Measurements from ENCODE around the gene FYTTD1.

The FYTTD1 gene

DNA sequence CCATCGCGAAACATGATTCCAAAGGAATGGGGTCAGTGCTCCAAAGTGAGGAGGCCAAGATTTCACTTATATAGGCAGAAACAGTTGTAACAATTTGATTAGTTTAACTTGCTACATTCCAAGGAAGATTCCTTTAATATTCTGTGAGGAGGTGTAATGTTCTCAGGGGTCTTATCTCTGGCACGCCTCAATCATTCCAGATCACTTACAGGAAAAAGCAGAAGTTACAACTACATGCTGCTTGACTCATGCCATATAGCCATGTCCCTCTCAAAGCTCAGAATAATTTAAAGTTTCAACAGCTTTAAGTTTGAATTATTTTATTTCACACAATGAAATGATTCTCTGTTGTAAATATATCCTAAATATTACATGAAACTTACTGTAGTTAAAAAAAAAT is 3.5 kb upstream of the FYTTD1 start:
- H3K18ac ChIP-seq (ENCODE audit: low read depth in 1 of 2, low read length in 2 of 2): no peak overlapping the region
- no peak overlapping the region for H2BK5ac ChIP-seq (ENCODE audit: low read depth, low read length, poor library complexity, severe bottlenecking)
- H4K91ac ChIP-seq (ENCODE audit: low read length): no peak overlapping the region
- H3K4ac ChIP-seq (ENCODE audit: low read depth in 1 of 2, low read length in 2 of 2): no peak overlapping the region
- DNase-seq: no peak
- no peak overlapping the region for H2AK5ac ChIP-seq (ENCODE audit: low read length, severe bottlenecking)
- no peaks in the 10 kb centered on the region for H3K27me3 ChIP-seq (ENCODE audit: control insufficient read depth in 1 of 2, insufficient read depth in 1 of 2, low read length in 2 of 2)
- H2BK120ac ChIP-seq (ENCODE audit: low read depth, low read length): no peak overlapping the region
- no peak overlapping the region for H3K9ac ChIP-seq (ENCODE audit: low read length)
- H2BK15ac ChIP-seq (ENCODE audit: low read depth, poor library complexity, severe bottlenecking): no peak overlapping the region
- no peak overlapping the region for H2AFZ ChIP-seq (ENCODE audit: low read depth, low read length)
- 100% methylated on average over 1 of the region's 3 CpGs for WGBS
- H3K4me3 ChIP-seq (ENCODE audit: insufficient read depth in 1 of 2, low read depth in 1 of 2, low read length in 2 of 2): no peak overlapping the region
- no peaks in the 10 kb centered on the region for H3K9me3 ChIP-seq (ENCODE audit: control insufficient read depth, low read length)
- no peak overlapping the region for H4K8ac ChIP-seq (ENCODE audit: low read length)
- peaks cover under 1% of the 10 kb centered on the region for H3K4me1 ChIP-seq (ENCODE audit: control insufficient read depth, insufficient read depth, low read depth, low read length)
- no peaks in the 10 kb centered on the region for H3K79me1 ChIP-seq (replicated peaks; ENCODE audit: low read length, poor library complexity, severe bottlenecking)
- no peak overlapping the region for H3K4me2 ChIP-seq (ENCODE audit: low read length, poor library complexity, severe bottlenecking)
- H2BK12ac ChIP-seq (ENCODE audit: low read length in 2 of 2): no peak overlapping the region
- H3K23ac ChIP-seq (ENCODE audit: low read length in 2 of 2): no peak overlapping the region
- no peak overlapping the region for H3K27ac ChIP-seq (ENCODE audit: low read length, poor library complexity, severe bottlenecking)
- H3K14ac ChIP-seq (ENCODE audit: low read length in 2 of 2): no peak overlapping the region
- no peaks in the 10 kb centered on the region for H3K36me3 ChIP-seq (ENCODE audit: control insufficient read depth in 1 of 2, insufficient read depth in 2 of 2, low read depth in 1 of 2, low read length in 2 of 2)

DNA sequence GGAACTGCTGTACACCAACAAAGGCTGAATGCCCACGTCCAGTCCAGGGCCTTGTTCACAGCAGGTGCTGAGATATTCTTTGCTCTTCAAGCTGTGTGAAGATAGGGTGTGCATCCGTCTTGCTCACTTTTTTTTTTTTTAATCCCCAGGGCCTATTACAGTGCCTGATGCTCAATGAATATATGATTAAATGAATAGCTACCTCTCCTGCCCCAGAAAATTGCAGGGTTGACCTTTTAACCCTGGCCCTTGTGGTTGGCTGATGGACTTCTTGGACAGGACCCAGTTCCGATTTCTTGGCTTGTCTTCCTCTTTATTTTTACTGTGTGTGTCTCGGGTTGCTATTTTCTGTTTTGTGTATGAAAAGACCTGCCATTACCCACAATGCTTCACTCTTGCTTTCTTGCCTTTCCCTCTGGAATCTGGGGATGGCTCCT is 2.9 kb upstream of the FYTTD1 start:
- Histone ChIP-seq H2BK15ac (ENCODE audit: low read depth, poor library complexity, severe bottlenecking) (no peak overlapping the region), H3K4me2 (ENCODE audit: low read length, poor library complexity, severe bottlenecking) (no peak overlapping the region), H3K27ac (ENCODE audit: low read length, poor library complexity, severe bottlenecking) (no peak overlapping the region), H2BK120ac (ENCODE audit: low read depth, low read length) (no peak overlapping the region), H3K23ac (ENCODE audit: low read length in 2 of 2) (no peak overlapping the region), H3K9me3 (ENCODE audit: control insufficient read depth, low read length) (no peaks in the 10 kb centered on the region), H4K8ac (ENCODE audit: low read length) (no peak overlapping the region), H3K9ac (ENCODE audit: low read length) (no peak overlapping the region), H3K14ac (ENCODE audit: low read length in 2 of 2) (no peak overlapping the region), H3K4me1 (ENCODE audit: control insufficient read depth, insufficient read depth, low read depth, low read length) (peaks cover 4% of the 10 kb centered on the region), H3K18ac (ENCODE audit: low read depth in 1 of 2, low read length in 2 of 2) (no peak overlapping the region), H2AFZ (ENCODE audit: low read depth, low read length) (no peak overlapping the region), H2AK5ac (ENCODE audit: low read length, severe bottlenecking) (no peak overlapping the region), H3K36me3 (ENCODE audit: control insufficient read depth in 1 of 2, insufficient read depth in 2 of 2, low read depth in 1 of 2, low read length in 2 of 2) (no peaks in the 10 kb centered on the region), H3K4ac (ENCODE audit: low read depth in 1 of 2, low read length in 2 of 2) (no peak overlapping the region), H2BK5ac (ENCODE audit: low read depth, low read length, poor library complexity, severe bottlenecking) (no peak overlapping the region), H3K79me1 (replicated peaks; ENCODE audit: low read length, poor library complexity, severe bottlenecking) (no peaks in the 10 kb centered on the region), H4K91ac (ENCODE audit: low read length) (no peak overlapping the region), H3K4me3 (ENCODE audit: insufficient read depth in 1 of 2, low read depth in 1 of 2, low read length in 2 of 2) (no peak overlapping the region), H3K27me3 (ENCODE audit: control insufficient read depth in 1 of 2, insufficient read depth in 1 of 2, low read length in 2 of 2) (no peaks in the 10 kb centered on the region), H2BK12ac (ENCODE audit: low read length in 2 of 2) (no peak overlapping the region)
- DNase-seq: no peak
- 65% methylated on average over 2 of the region's 4 CpGs for WGBS

GRCh38 chr3:197748597-197749314 is 927 bp upstream of the FYTTD1 start:
- DNase-seq: no peak
- WGBS: 67% methylated on average over 10 of the region's 12 CpGs

GRCh38 chr3:197749315-197749600 is 425 bp upstream of the FYTTD1 start:
- Histone ChIP-seq H3K4me3 (ENCODE audit: insufficient read depth in 1 of 2, low read depth in 1 of 2, low read length in 2 of 2) (peak overlapping the region; percentile 88 to 95), H2BK12ac (ENCODE audit: low read length in 2 of 2) (no peak overlapping the region), H3K23ac (ENCODE audit: low read length in 2 of 2) (peak overlapping the region in 1 of 2 experiments; percentile 20), H3K14ac (ENCODE audit: low read length in 2 of 2) (peak overlapping the region in 1 of 2 experiments; percentile 30), H3K36me3 (ENCODE audit: control insufficient read depth in 1 of 2, insufficient read depth in 2 of 2, low read depth in 1 of 2, low read length in 2 of 2) (no peaks in the 10 kb centered on the region), H4K8ac (ENCODE audit: low read length) (peak overlapping the region; percentile 41), H3K4me1 (ENCODE audit: control insufficient read depth, insufficient read depth, low read depth, low read length) (peaks cover 7% of the 10 kb centered on the region), H2BK15ac (ENCODE audit: low read depth, poor library complexity, severe bottlenecking) (no peak overlapping the region), H3K9me3 (ENCODE audit: control insufficient read depth, low read length) (no peaks in the 10 kb centered on the region), H4K91ac (ENCODE audit: low read length) (peak overlapping the region; percentile 8), H3K18ac (ENCODE audit: low read depth in 1 of 2, low read length in 2 of 2) (peak overlapping the region; percentile 4 to 75), H3K79me1 (replicated peaks; ENCODE audit: low read length, poor library complexity, severe bottlenecking) (no peaks in the 10 kb centered on the region), H2AK5ac (ENCODE audit: low read length, severe bottlenecking) (no peak overlapping the region), H3K27me3 (ENCODE audit: control insufficient read depth in 1 of 2, insufficient read depth in 1 of 2, low read length in 2 of 2) (no peaks in the 10 kb centered on the region), H3K4me2 (ENCODE audit: low read length, poor library complexity, severe bottlenecking) (peak overlapping the region; percentile 65), H3K9ac (ENCODE audit: low read length) (peak overlapping the region; percentile 88), H2AFZ (ENCODE audit: low read depth, low read length) (peak overlapping the region; percentile 93), H2BK5ac (ENCODE audit: low read depth, low read length, poor library complexity, severe bottlenecking) (no peak overlapping the region), H3K27ac (ENCODE audit: low read length, poor library complexity, severe bottlenecking) (peak overlapping the region; percentile 11), H3K4ac (ENCODE audit: low read depth in 1 of 2, low read length in 2 of 2) (no peak overlapping the region), H2BK120ac (ENCODE audit: low read depth, low read length) (no peak overlapping the region)
- peak; percentile 70 for DNase-seq
- 2% methylated on average over 18 of the region's 18 CpGs for WGBS

More at GRCh38 chr3:197748597-197749314, 927 bp upstream of the FYTTD1 start:
- Histone ChIP-seq H3K4me1 (ENCODE audit: control insufficient read depth, insufficient read depth, low read depth, low read length) (peaks cover 7% of the 10 kb centered on the region), H2BK120ac (ENCODE audit: low read depth, low read length) (no peak overlapping the region), H3K9ac (ENCODE audit: low read length) (peak overlapping the region; percentile 88), H3K4me2 (ENCODE audit: low read length, poor library complexity, severe bottlenecking) (peak overlapping the region; percentile 65), H2AFZ (ENCODE audit: low read depth, low read length) (peak overlapping the region; percentile 93), H4K91ac (ENCODE audit: low read length) (peak overlapping the region; percentile 8), H3K79me1 (replicated peaks; ENCODE audit: low read length, poor library complexity, severe bottlenecking) (no peaks in the 10 kb centered on the region), H2BK15ac (ENCODE audit: low read depth, poor library complexity, severe bottlenecking) (no peak overlapping the region), H3K18ac (ENCODE audit: low read depth in 1 of 2, low read length in 2 of 2) (peak overlapping the region; percentile 4 to 75), H3K4me3 (ENCODE audit: insufficient read depth in 1 of 2, low read depth in 1 of 2, low read length in 2 of 2) (peak overlapping the region; percentile 88 to 95), H3K27ac (ENCODE audit: low read length, poor library complexity, severe bottlenecking) (no peak overlapping the region), H2BK12ac (ENCODE audit: low read length in 2 of 2) (no peak overlapping the region), H3K36me3 (ENCODE audit: control insufficient read depth in 1 of 2, insufficient read depth in 2 of 2, low read depth in 1 of 2, low read length in 2 of 2) (no peaks in the 10 kb centered on the region), H3K14ac (ENCODE audit: low read length in 2 of 2) (no peak overlapping the region), H3K27me3 (ENCODE audit: control insufficient read depth in 1 of 2, insufficient read depth in 1 of 2, low read length in 2 of 2) (no peaks in the 10 kb centered on the region), H4K8ac (ENCODE audit: low read length) (peak overlapping the region; percentile 41), H3K9me3 (ENCODE audit: control insufficient read depth, low read length) (no peaks in the 10 kb centered on the region), H2AK5ac (ENCODE audit: low read length, severe bottlenecking) (no peak overlapping the region), H3K23ac (ENCODE audit: low read length in 2 of 2) (peak overlapping the region in 1 of 2 experiments; percentile 20), H2BK5ac (ENCODE audit: low read depth, low read length, poor library complexity, severe bottlenecking) (no peak overlapping the region), H3K4ac (ENCODE audit: low read depth in 1 of 2, low read length in 2 of 2) (no peak overlapping the region)
